Activated CD8-positive, alpha-beta memory T cell treated with anti-CD3 and anti-CD28 coated beads for 1 hour (primary cell): ENCODE data around the gene FRMD1.

Experiments used
- DNase-seq, 2 donors: peaks; one replicate each; pipeline ENCODE4 v3.0.0-alpha.2; 2020; ENCODE audit warnings: low read depth in 1 of 2; ENCODE audit errors: extremely low read depth in 1 of 2

The FRMD1 gene

GRCh38 chr6:168058691-168059551 is 20.1 kb downstream of the FRMD1 start:
- DNase-seq = no peak

- no peak for DNase-seq
Measured at GRCh38 chr6:168057836-168058235, 21.2 kb downstream of the FRMD1 start.

GRCh38 chr6:168056892-168057527 is 22.0 kb downstream of the FRMD1 start:
- DNase-seq = no peak

- no peak for DNase-seq
Measured at GRCh38 chr6:168055696-168056489, 23.1 kb downstream of the FRMD1 start.

- no peak for DNase-seq
Measured at GRCh38 chr6:168054765-168055560, 24.0 kb downstream of the FRMD1 start.

GRCh38 chr6:168053957-168054471 is 25.0 kb downstream of the FRMD1 start:
- no peak for DNase-seq

GRCh38 chr6:168053086-168053956 is 25.7 kb downstream of the FRMD1 start:
- DNase-seq = no peak

- no peak for DNase-seq
Measured at GRCh38 chr6:168052291-168052891, 26.6 kb downstream of the FRMD1 start.

GRCh38 chr6:168051648-168052047 is 27.4 kb downstream of the FRMD1 start:
- no peak for DNase-seq

- no peak for DNase-seq
Measured at GRCh38 chr6:168050881-168051586, 28.0 kb downstream of the FRMD1 start.

GRCh38 chr6:168050225-168050880 is 28.7 kb downstream of the FRMD1 start:
- no peak for DNase-seq

GRCh38 chr6:168049706-168050224 is 29.2 kb downstream of the FRMD1 start:
- DNase-seq = no peak

GRCh38 chr6:168049277-168049676 is 29.7 kb downstream of the FRMD1 start:
- DNase-seq = no peak

GRCh38 chr6:168048724-168049025 is 30.3 kb downstream of the FRMD1 start:
- no peak for DNase-seq

GRCh38 chr6:168047841-168048723 is 30.9 kb downstream of the FRMD1 start:
- no peak for DNase-seq

- DNase-seq = no peak
Measured at GRCh38 chr6:168046696-168047095, 32.3 kb downstream of the FRMD1 start.
